Skeletal muscle satellite cell (primary cell): ENCODE data around the gene SST.
"Not testable (repeated sequence)": the region's sequence is repeated elsewhere in the genome, so short reads cannot be mapped to it uniquely, and the experiment has no call there.

ENCODE experiments used
- H3K27me3 ChIP-seq: 2 replicates; pipeline ENCODE4 v1.7.0; 2013; ENCODE audit warnings: low read length; ENCODE audit not compliant: control insufficient read depth, insufficient read depth
- H3K36me3 ChIP-seq: 2 replicates; pipeline ENCODE4 v1.7.0; 2013; ENCODE audit warnings: mild to moderate bottlenecking, control low read depth, low read length; ENCODE audit not compliant: insufficient read depth
- H3K4me1 ChIP-seq: 2 replicates; pipeline ENCODE4 v1.7.0; 2013; ENCODE audit warnings: low read length; ENCODE audit not compliant: control insufficient read depth, insufficient read depth
- H3K4me2 ChIP-seq: 2 replicates; pipeline ENCODE4 v1.7.0; 2013; ENCODE audit warnings: mild to moderate bottlenecking, low read length
- H3K4me3 ChIP-seq: 2 replicates; pipeline ENCODE4 v1.7.0; 2013; ENCODE audit warnings: low read length
- H3K9ac ChIP-seq: 2 replicates; pipeline ENCODE4 v1.7.0; 2013; ENCODE audit warnings: mild to moderate bottlenecking, low read depth, low read length, moderate library complexity
- H3K9me3 ChIP-seq: replicated peaks from 2 replicates; pipeline ENCODE4 v1.7.0; 2013; ENCODE audit warnings: mild to moderate bottlenecking, control low read depth, low read length

Gene SST

DNA sequence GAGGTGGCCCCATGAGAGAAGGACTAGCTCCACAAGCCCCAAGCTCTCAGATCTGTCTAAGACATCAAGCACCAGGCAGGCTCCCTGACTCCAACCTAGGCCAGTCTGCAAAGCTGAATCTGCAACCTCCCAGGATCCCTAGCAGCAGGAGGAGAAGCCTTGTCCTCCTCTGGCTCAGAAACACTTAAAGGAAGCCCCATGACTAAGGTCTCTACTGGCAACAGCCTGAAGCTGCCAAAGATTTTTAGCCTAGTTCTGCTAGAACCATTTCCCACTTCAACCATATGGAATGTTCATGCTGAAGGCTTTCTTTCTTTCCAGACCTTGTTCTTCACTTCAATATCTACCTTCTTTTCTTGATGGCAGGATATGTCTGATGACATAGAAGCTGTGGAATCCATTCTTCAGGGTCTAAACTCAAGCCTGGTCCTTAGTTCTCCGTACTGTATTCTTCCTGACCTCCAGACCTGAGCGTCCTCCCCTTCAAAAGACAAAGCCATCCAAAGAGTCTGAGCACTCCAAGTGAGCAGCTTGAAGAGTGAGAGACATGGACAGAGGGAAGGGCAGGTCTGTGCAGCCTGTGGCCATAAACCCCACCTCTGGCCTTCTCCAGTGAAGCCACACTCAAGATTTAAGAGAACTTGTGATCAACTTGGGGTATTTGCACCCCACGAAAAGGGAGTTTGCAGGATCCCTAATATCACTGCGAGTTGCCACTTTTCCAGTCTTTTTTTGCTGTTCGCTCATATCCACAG lies 23.1 kb downstream of the SST start:
- no peaks in the 10 kb centered on the region for H3K36me3 ChIP-seq
- H3K9ac ChIP-seq: no peak overlapping the region
- peaks cover 38% of the 10 kb centered on the region for H3K27me3 ChIP-seq
- H3K9me3 ChIP-seq: no peaks in the 10 kb centered on the region
- H3K4me1 ChIP-seq: no peaks in the 10 kb centered on the region
- H3K4me2 ChIP-seq: no peak overlapping the region
- H3K4me3 ChIP-seq: no peak overlapping the region

DNA sequence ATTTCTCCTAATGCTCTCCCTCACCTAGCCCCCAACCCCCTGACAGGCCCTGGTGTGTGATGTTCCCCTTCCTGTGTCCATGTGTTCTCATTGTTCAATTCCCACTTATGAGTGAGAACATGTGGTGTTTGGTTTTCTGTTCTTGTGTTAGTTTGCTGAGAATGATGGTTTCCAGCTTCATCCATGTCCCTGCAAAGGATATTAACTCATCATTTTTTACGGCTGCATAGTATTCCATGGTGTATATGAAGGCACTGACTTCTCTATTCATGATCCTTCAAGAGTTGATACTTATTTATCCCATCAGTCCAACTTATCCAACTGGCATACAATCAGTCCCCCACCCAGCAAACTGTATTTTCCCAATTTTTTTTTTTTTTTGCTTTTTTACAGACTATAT lies 24.8 kb downstream of the SST start:
- H3K4me1 ChIP-seq, H3K36me3 ChIP-seq, H3K4me3 ChIP-seq, H3K9ac ChIP-seq, H3K9me3 ChIP-seq, H3K4me2 ChIP-seq: not testable (repeated sequence)
- H3K27me3 ChIP-seq: peaks cover 34% of the 10 kb centered on the region

DNA sequence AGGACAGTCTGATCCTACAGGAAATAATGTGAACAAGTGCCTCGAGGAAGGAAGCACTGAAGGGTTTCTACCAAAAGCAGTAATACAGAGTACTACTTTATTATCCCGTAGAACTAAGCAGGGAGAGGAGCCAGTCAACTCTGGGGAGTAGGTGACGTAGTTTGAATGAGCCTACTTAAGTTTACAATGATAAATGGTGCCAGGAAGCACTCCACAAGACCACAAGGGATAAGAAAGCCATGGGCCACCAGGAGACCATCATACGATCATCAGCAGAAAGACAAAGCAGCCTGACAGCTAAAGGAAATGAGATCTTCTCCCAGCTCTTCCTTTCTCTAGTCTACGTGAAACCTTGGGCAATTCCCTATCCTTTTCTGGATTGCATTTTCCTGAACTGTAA lies 27.3 kb downstream of the SST start:
- no peaks in the 10 kb centered on the region for H3K4me1 ChIP-seq
- H3K27me3 ChIP-seq: peaks cover 24% of the 10 kb centered on the region
- no peak overlapping the region for H3K4me2 ChIP-seq
- no peak overlapping the region for H3K4me3 ChIP-seq
- H3K36me3 ChIP-seq: no peaks in the 10 kb centered on the region
- H3K9ac ChIP-seq: no peak overlapping the region
- H3K9me3 ChIP-seq: no peaks in the 10 kb centered on the region

DNA sequence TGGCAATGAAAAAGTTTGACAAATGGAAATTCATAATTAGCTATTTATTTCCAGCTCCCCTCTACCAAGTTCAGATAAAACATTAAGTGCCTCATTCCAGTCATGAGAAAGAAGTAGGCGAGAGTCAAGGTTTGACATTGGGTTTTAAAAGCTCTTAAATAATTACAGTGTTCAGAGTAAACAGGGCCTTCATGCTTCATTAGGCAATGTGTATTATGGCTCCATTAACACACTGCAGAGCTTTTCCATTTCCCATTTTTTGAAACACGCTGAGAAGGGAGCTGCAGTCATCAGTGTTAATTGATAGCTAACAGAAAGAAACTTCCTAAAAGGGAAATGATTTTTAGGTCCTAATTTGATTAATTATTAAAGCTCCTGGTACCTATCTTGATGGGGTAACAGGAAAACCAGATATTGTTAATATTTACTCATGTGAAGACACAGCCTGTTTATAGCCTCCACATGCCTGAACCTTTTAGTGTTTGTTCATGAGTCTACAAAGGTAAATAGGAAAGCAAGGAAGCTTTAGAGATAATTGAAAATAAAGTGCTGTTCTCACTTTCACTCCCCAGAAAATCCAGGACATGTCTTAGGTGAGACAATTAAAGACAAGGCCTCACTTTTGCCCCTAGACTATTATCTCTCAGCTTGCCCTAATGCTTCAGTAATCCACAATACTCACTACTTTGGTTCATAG lies 28.7 kb downstream of the SST start:
- no peaks in the 10 kb centered on the region for H3K4me1 ChIP-seq
- peaks cover 23% of the 10 kb centered on the region for H3K27me3 ChIP-seq
- no peaks in the 10 kb centered on the region for H3K36me3 ChIP-seq
- H3K9ac ChIP-seq: no peak overlapping the region
- no peak overlapping the region for H3K4me2 ChIP-seq
- no peaks in the 10 kb centered on the region for H3K9me3 ChIP-seq
- H3K4me3 ChIP-seq: no peak overlapping the region

DNA sequence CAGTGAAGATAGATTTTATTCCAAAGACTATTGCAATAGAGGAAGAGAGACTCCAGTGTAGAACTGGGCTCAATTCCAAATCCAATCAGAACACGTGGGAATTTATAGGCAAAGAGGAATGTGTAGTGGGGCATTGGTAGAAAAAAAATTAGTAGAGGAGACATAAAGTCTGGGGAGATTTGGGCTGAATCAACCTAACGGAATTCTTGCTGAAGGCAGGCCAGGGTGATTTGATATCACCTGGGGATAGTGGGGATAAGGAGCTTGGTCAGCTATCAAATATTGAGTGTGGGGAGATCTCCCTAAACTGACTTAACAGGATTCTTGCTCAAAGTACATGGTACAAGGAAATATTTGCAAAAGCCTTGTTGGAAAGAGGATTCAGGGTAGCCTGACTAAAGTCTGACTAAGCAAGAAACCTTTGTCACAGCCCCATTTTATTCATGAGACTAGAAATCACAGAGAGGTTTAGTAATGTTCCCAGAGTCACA lies 29.6 kb downstream of the SST start:
- Histone ChIP-seq H3K4me3 (no peak overlapping the region), H3K36me3 (no peaks in the 10 kb centered on the region)

DNA sequence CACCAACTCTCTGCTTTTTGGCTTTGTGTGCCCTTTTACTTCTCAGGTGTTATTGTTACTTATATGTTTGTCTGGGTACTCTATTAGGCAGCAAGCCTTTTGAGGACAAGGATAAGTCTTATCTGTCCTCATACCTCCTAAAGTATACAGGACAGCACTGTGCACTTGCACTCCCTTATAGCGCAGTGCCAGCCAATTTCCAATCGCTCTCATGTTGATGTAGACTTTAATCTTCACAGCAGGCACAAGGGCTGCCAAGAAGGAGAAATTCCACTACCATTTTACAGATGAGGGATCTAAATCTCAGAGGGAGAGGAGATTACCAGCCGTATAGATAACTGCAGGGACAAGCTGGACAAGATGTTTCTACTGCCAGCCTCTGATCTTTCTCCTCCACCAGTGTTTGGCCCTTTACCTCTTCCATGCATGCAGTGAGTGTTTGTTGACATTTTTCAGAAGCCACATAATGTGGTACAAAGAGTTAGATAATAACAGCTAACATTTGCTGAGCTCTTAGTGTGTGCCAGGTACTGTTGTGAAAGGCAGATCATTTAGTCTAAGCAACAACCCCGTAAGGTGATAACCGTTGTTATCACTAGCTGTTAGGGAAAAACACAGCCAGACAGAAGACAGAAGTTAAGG lies 30.1 kb downstream of the SST start:
- H3K9me3 ChIP-seq: no peaks in the 10 kb centered on the region
- peaks cover 21% of the 10 kb centered on the region for H3K27me3 ChIP-seq
- no peak overlapping the region for H3K4me2 ChIP-seq
- H3K9ac ChIP-seq: no peak overlapping the region
- no peak overlapping the region for H3K4me3 ChIP-seq
- no peaks in the 10 kb centered on the region for H3K4me1 ChIP-seq
- H3K36me3 ChIP-seq: no peaks in the 10 kb centered on the region

More for the DNA sequence above, 29.6 kb downstream of the SST start:
- no peaks in the 10 kb centered on the region for H3K4me1 ChIP-seq
- H3K9me3 ChIP-seq: no peaks in the 10 kb centered on the region
- H3K9ac ChIP-seq: no peak overlapping the region
- H3K4me2 ChIP-seq: no peak overlapping the region
- H3K27me3 ChIP-seq: peaks cover 21% of the 10 kb centered on the region

DNA sequence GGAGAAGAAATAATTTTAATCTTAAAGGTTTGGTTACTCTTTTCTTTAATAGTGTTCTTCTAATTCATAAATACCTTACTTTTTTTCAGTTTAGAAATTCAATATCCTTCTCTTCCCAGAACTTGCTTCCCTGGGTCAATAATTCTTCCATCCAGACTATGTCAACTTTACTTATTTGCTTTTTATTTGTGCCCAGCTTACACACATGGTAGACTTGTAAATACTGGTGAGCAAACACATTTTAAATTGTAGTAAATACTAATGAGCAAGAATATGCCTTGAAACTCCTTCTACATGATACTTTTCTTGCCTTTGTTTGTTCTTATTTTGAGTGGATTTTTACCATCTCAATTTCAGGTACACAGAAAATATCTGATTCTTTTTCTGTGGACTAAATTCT lies 33.7 kb downstream of the SST start:
- H3K9ac ChIP-seq: no peak overlapping the region
- H3K27me3 ChIP-seq: peaks cover 11% of the 10 kb centered on the region
- no peaks in the 10 kb centered on the region for H3K9me3 ChIP-seq

DNA sequence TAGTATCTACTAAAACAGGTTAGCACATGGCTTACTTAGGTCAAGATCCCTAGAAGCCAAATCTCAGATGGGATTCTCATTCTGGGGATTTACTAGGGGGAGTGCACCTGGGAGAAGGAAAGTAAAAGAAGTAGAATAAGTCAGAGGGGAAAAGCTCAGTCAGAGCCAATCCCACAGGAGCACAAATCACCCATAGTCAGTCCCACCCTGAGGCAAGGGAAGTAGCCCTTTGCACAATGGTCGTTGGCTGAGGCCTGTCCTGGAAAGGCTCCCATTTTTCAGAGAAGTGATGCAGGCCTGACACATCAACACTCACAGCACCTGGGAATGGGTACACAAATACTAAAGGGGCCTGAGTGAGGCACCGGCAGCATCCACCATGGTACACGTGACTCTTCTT lies 39.8 kb downstream of the SST start:
- Histone ChIP-seq H3K9me3 (no peaks in the 10 kb centered on the region), H3K27me3 (peaks cover 4% of the 10 kb centered on the region), H3K4me2 (no peak overlapping the region), H3K4me3 (no peak overlapping the region), H3K4me1 (no peaks in the 10 kb centered on the region), H3K36me3 (no peaks in the 10 kb centered on the region), H3K9ac (no peak overlapping the region)

More for the DNA sequence above, 33.7 kb downstream of the SST start:
- no peaks in the 10 kb centered on the region for H3K4me1 ChIP-seq
- H3K4me2 ChIP-seq: no peak overlapping the region
- H3K36me3 ChIP-seq: no peaks in the 10 kb centered on the region
- H3K4me3 ChIP-seq: no peak overlapping the region

DNA sequence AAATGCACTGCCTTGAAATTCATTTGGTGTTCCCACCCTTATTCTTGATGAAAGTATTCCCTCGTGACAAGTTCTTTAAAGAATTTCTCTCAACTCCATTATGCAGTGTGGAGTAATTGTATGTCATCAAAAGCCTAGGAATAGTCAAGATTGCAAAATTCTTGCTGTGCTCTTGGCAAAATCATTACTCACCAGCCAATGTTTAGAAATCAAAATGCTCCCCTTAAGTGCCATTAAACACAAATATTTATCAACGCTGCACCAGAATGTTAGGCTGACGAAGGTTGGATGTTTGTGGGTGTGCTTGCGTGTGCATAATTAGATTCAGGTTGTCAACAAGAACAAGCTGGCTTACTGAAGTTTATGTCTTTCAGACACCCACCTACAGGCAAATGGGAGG lies 40.5 kb downstream of the SST start:
- no peaks in the 10 kb centered on the region for H3K4me1 ChIP-seq

DNA sequence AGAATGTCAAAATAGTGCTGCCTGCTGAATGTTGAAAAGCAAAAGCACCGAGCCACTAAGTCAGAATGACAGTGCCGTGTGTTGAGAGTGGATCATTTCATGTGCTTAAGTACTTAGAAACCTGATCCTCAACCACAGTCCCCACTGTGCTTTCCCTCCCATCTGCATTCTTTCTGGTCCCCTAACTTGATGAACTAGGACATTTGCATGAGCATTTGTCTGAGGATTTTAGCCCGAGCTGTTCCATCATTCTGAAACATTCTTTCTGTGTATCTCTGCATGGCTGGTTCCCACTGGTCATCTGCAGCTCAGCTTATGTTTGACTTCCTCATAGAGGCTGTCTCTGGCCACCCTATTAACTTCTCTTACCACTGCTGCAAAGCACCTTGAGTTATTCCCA lies 42.0 kb downstream of the SST start:
- H3K4me1 ChIP-seq: no peaks in the 10 kb centered on the region
- H3K4me2 ChIP-seq: no peak overlapping the region
- H3K27me3 ChIP-seq: peaks cover 20% of the 10 kb centered on the region
- no peak overlapping the region for H3K4me3 ChIP-seq
- H3K9ac ChIP-seq: no peak overlapping the region
- no peaks in the 10 kb centered on the region for H3K9me3 ChIP-seq
- no peaks in the 10 kb centered on the region for H3K36me3 ChIP-seq

More for the DNA sequence above, 40.5 kb downstream of the SST start:
- no peaks in the 10 kb centered on the region for H3K36me3 ChIP-seq
- no peaks in the 10 kb centered on the region for H3K9me3 ChIP-seq
- peaks cover 4% of the 10 kb centered on the region for H3K27me3 ChIP-seq
- no peak overlapping the region for H3K4me2 ChIP-seq
- no peak overlapping the region for H3K4me3 ChIP-seq
- no peak overlapping the region for H3K9ac ChIP-seq

DNA sequence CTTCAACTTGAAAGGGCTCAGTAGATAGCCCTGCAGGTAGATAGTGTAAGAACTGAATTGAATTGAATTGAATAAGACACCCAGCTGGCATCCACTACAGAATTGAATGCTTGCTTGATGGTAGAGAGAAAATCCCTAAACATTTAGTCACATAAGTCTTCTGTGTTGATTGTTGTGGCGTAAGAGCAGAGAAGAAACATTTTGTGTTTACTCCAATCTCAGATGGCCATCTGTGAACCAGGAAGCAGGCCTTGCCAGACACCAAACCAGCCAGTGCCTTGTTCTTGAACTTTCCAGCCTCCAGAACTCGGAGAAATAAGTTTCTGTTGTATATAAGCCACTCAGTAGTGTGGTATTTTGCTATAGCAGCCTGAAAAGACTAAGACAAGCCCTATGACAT lies 43.6 kb downstream of the SST start:
- Histone ChIP-seq H3K4me1 (no peaks in the 10 kb centered on the region), H3K9ac (no peak overlapping the region), H3K36me3 (no peaks in the 10 kb centered on the region), H3K4me3 (no peak overlapping the region), H3K9me3 (no peaks in the 10 kb centered on the region), H3K4me2 (no peak overlapping the region), H3K27me3 (peaks cover 21% of the 10 kb centered on the region)
